Fibroblast of skin of right biceps (primary cell): ENCODE measurements around the gene FSTL4.

ENCODE experiments used
- DNase-seq: peaks from one replicate; pipeline ENCODE4 v3.0.0-alpha.2; 2013

FSTL4 gene

GRCh38 chr5:133612249-133612860 lies at the start of gene FSTL4:
TSS of gene FSTL4 (minus strand) at chr5:133612541.
- DNase-seq, result no peak

GRCh38 chr5:133661389-133661788 lies 49.0 kb upstream of the FSTL4 start:
- DNase-seq, result no peak

DNA sequence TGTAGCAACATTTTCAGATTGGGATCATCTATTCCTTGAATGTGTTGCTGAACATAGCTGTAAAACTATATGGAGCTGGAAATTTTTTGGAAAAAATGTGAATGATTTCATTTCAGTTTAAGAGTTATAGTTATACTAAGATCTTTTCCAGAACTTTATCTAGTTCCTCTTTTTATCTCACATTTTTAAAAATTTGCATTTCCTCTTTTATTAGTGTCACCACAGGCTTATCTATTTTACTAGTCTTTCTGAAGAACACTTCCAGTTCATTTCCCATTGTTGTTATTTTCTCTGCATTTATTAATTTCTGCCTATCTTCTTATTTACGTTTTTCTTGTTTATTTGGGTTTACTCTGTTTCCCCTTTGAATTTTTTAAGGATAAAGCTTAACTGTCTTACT lies 46.0 kb upstream of the FSTL4 start:
- no peak for DNase-seq

DNA sequence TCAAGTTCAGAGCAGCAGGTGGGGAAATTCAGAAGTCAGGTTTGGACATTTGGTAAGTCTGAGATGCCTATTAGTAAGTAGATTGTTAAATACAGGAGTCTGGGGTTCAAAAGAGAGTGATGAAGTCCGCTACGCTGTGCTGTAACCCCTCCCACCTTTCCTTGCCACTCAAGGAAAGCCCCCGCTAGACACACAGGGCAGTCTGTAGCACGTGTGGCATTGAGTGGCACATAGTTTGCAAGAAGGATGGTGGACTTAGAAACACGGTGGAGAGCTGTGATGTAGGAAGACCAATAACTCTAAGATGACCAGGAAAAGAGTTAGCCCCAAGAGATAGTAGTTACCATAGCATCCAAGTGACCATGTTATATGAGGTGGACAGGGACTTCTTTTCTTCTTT lies 44.7 kb upstream of the FSTL4 start:
- DNase-seq, result no peak

- DNase-seq, result no peak
Measured at GRCh38 chr5:133655966-133656365, 43.6 kb upstream of the FSTL4 start.

- no peak for DNase-seq
Measured at GRCh38 chr5:133653760-133654049, 41.4 kb upstream of the FSTL4 start.

DNA sequence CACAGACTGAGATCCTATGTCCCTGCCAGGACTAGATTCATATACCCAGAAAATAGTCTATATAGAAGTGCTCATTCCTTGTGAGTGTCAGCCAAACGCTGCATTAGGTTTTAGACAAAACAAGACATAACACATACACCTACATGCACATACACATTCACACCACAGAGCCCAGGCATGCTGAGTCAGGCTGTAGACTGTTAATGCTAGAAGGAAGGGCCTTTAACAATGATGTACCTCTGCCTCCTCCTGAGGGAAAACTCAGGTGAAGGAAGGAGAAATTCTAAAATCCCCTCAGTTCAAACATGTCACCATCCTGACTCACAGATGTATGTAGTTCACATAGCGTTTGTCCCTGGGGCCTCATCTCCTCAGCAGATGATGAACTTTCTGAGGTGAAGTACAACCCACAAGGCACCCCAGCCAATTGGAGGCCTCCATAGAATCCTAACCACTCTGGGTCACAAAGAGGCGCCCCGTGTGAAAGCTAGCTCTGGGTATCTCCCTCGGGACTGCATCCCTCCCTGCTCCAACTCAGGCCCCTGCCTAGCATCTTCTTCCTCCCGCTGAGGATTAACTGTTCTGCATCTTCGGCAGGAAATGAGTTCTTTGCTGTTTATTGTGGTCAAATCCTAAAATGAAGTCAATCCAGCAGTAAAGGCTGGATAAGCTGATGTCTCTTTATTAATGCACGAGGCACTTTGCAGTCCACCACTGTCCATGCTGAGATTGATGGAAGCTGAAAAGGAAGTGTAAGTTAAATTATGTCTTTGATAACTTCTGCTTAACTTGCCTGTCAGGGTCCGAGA lies 40.8 kb upstream of the FSTL4 start:
- DNase-seq, result no peak

DNA sequence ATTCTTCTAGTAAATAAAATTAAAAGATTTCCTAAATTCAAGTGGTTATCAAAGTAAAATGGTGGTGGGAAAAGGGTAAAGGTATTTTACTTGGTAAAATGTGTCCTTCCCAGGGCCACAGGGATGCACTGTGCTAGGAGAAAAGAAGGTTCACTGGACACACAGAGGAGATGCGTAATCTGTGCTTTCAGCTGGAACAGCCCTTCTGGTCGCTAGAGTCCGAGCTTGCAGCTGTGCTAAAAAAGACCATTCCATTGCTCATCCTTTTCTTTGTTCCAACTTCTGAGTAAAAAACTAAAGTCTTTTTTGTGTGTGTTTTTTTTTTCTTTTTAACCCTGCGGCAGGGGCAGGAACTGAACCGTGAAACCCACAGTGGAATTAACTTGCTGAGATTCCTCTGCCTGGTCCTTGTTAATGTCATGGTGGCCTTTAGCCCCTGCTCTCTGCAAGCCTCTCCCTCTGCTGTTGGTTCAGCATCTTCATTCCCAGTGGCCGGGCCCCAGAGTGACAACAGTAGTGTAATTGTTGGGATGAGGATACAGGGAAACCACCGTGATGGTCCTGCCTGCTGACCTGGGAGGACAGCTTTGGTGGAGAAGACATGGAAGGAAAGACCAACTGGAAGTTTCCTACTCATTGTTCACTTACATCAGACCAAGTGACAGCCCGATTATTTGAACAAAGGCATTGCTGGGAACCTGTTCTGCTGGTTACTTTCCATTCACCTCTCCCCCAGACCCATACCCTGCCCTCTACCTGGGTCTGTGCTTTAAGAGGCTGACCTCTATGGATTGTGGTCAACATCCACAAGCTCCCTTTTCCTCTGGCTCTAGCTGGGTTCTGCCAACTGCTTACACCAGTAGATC lies 31.9 kb upstream of the FSTL4 start:
- no peak for DNase-seq

GRCh38 chr5:133643365-133643764 lies 31.0 kb upstream of the FSTL4 start:
- DNase-seq, result no peak

GRCh38 chr5:133642153-133642722 lies 29.9 kb upstream of the FSTL4 start:
- DNase-seq, result no peak

GRCh38 chr5:133641683-133642082 lies 29.3 kb upstream of the FSTL4 start:
- no peak for DNase-seq

GRCh38 chr5:133639850-133640528 lies 27.6 kb upstream of the FSTL4 start:
- no peak for DNase-seq

DNA sequence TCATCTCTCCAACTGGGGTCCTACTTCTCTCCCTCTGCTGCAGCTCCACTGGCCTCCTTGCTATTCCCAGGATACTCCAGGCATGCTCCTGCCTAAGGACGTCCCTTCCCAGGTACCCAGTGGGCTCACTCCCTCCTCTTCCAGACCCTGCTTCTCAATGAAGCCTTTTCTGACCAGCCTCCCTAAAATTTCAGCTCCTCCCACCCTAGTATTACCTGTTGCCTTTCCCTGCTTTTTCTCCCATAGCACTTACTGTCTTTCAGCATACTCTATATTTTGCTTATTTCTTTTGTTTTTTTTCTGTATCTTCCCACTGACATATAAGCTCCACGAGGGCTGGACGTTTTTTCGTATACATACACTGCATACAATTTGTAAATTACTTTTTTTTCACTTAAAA lies 26.1 kb upstream of the FSTL4 start:
- no peak for DNase-seq

DNA sequence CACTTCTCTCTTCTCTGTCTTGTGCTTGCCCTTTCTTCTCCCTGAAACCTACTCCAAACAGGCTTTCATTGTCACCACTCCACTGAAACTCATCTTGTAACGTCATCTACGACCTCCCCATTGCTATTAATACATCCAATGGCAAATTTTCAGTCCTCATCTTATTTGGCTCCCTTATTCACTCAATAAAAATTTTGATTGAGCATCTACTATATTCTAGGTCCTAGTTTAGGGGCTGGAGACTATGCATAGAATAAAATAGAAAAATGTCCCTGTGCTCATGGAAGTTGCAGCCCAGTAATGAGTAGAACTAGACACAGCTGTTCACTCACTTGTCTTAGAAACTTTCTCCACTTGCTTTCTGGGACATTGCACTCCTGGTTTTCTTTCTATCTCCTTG lies 24.9 kb upstream of the FSTL4 start:
- no peak for DNase-seq

GRCh38 chr5:133635051-133635450 lies 22.7 kb upstream of the FSTL4 start:
- DNase-seq, result peak; percentile 59

DNA sequence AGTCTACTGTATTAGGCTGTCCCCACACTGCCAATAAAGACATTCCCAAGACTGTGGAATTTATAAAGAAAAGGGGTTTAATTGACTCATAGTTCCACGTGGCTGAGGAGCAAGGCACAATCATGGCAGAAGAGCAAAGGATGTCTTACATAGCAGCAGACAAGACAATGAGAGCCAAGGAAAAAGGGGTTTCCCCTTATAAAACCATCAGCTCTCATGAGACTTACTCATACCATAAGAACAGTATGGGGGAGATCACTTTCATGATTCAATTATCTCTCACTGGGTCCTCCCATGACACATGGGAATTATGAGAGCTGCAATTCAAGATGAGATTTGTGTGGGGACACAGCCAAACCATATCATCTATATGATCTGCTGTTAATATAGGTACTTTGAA lies 14.8 kb upstream of the FSTL4 start:
- no peak for DNase-seq

DNA sequence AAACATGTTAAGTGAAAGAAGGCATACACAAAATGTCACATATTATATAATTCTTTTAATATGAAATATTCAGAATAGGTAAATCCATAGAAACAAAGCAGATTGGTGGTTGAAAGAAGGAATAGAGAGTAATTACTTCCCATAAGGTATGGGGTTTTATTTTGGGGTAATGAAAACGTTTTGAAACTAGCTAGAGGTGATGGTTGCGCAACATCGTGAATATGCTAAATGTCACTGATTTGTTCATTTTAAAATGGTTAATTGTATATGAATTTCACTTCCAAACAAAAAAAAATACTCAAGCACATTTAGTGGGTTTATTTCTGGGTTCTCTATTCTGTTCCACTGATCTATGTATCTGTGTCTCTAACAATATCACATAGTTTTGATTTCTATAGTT lies 12.0 kb upstream of the FSTL4 start:
- no peak for DNase-seq

GRCh38 chr5:133618141-133618540 lies 5.8 kb upstream of the FSTL4 start:
- DNase-seq, result no peak

DNA sequence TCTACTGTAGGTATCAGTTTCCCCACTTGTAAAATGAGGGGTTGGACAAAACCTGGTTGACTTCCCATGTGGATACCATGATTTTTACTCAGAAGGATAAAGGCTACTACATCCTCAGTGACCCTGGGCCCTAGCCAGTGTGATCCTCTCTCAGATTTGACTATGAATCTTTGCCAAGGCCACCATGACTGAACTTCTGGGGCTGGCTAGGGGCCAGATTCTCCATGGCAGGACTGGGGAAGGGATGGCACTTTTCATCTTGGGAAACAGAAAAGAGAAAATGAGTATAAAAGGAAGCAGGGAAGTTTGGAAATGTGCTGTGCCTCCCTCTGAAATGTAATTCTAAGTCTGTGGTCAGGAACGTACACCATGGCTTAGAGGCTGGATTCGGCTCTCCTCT lies 1.4 kb upstream of the FSTL4 start:
- no peak for DNase-seq

DNA sequence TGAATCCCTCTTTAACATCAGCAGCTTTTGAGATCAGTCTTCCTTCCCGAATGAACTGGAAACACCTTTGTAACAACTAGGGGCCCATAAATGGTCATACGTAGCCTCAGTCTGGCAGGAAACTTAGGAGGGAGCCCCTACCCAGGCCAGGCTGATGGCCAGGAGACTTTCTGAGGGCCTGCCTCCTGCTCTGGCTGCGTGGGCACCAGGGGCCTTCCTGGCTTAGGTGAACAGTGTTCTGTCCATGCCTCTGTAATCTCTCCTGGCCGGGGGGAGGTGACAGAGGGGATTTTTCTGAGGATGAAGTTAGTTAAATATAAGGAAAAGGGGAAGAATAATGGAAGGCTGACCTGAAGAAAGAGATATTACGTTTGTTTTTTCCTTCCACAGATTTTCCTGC lies 843 bp upstream of the FSTL4 start:
- no peak for DNase-seq

DNA sequence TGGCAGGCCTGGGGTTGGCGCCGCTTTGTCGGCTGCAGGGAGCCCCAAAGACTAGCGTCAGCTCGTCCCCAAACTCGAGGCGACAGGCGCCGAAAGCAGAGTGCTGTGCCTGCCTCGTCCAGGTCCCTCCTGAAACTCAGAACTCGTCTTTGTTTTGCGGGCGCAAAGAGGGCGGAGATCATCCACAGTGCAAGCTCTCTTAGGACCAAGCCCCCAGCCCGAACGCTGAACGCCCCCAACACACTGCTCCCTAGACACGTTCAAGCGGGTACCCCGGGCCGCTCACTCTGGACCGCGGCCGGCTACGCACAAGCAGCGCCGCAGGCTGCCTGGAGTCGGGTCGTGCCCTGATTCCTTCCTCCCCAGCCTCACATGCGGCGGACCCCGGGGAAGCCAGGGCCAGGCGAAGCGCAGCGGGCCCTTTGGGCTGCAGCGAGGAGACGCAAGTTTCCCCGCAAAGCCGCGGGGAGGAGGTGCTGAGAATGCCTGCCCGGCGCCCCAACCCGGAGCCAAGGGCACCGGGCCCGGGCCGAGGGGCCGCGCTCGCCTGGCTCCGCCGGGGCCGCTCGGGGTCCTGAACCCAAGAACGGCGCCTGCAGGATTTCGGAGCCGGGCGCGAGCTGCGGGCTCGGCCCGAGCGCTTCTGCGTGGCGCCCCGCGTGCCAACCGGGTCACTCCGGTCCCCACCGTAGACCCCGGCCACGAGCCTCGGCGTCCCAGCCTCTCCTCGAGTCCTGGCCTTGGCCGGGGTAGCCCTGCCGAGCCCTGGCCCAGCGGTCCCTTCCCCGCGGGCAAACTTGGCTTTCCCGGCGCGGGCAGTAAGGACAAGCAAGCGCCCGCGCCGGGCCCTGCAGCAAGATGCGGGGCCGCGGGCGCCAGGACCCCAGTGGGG lies 738 bp downstream of the FSTL4 start:
- DNase-seq, result no peak
